Suprapubic skin (tissue), 4 donors: Measurements from ENCODE around the gene BNC1.

Experiments
- CTCF ChIP-seq, 2 donors: fragments of 200-600 bp in 1 of 2; fragments of 450-650 bp in 1 of 2; sonication (generic) in 1 of 2; IDR thresholded peaks; one replicate each; pipeline ENCODE4 v1.5.1; 2016 to 2019; ENCODE audit warnings: antibody characterized with exemption in 2 of 2, mild to moderate bottlenecking in 1 of 2, moderate library complexity in 1 of 2
- EP300 ChIP-seq: sonication (generic); formaldehyde crosslinking; IDR thresholded peaks from one replicate; pipeline ENCODE4 v1.6.1; 2017; ENCODE audit warnings: antibody characterized with exemption
- POLR2AphosphoS5 ChIP-seq, 3 donors: sonication (generic); formaldehyde crosslinking; IDR thresholded peaks; one replicate each; pipeline ENCODE4 v1.6.1; 2017; ENCODE audit warnings: antibody characterized with exemption in 3 of 3

- TF ChIP-seq EP300: no peak
- no peak for TF ChIP-seq CTCF (IDR thresholded peaks at IDR 0.05)
- TF ChIP-seq POLR2AphosphoS5 (IDR thresholded peaks at IDR 0.05): no peak
Measured at GRCh38 chr15:83318036-83318435, 33.6 kb upstream of the BNC1 start.
